ENCODE results near the gene HDAC8. TPM values are rescaled to one million over a fixed set of nuclear protein-coding genes. Genes with fewer than 3 reads are reported as not detected.
"Not testable (repeated sequence)": the region's sequence is repeated elsewhere in the genome, so short reads cannot be mapped to it uniquely, and the experiment has no call there.

The HDAC8 gene
- 27.0 and 34.3 TPM in 2 replicates for total RNA-seq (2014; rRNA removed; shearing (Covaris generic))
- polyA plus RNA-seq (2015; cell fraction: cytosol; rRNA removed) = 17.3 and 18.0 TPM in 2 replicates
- 11.0 and 14.1 TPM in 2 replicates for polyA plus RNA-seq (2015; cell fraction: nucleus; rRNA removed)

- peak; percentile 74 for DNase-seq (ENCODE audit: low read depth)
Observed at GRCh38 chrX:72572248-72573157, at the start of gene HDAC8. Gene HDAC8, minus strand, starts transcription at chrX:72572843. Its CDS starts 82 bp downstream, at chrX:72572761.

GRCh38 chrX:72621625-72622485, 49.2 kb upstream of the HDAC8 start:
- peak; percentile 62 for DNase-seq (ENCODE audit: low read depth)

- DNase-seq (ENCODE audit: low read depth) = peak; percentile 10
Observed at GRCh38 chrX:72621163-72621562, 48.5 kb upstream of the HDAC8 start.

- DNase-seq (ENCODE audit: low read depth) = peak; percentile 81
Observed at GRCh38 chrX:72620550-72621145, 48.0 kb upstream of the HDAC8 start.

- DNase-seq (ENCODE audit: low read depth) = peak; percentile 1
Observed at GRCh38 chrX:72609313-72609712, 36.7 kb upstream of the HDAC8 start.

GRCh38 chrX:72604705-72605104, 32.1 kb upstream of the HDAC8 start:
- DNase-seq (ENCODE audit: low read depth) = no peak

GRCh38 chrX:72604112-72604511, 31.5 kb upstream of the HDAC8 start:
- no peak for DNase-seq (ENCODE audit: low read depth)

- DNase-seq (ENCODE audit: low read depth) = not testable (repeated sequence)
Observed at GRCh38 chrX:72591038-72591437, 18.4 kb upstream of the HDAC8 start.

- DNase-seq (ENCODE audit: low read depth) = no peak
Observed at GRCh38 chrX:72584163-72584562, 11.5 kb upstream of the HDAC8 start.

- peak; percentile 63 for DNase-seq (ENCODE audit: low read depth)
Observed at GRCh38 chrX:72576141-72576894, 3.7 kb upstream of the HDAC8 start.

- DNase-seq (ENCODE audit: low read depth) = no peak
Observed at GRCh38 chrX:72573158-72573511, 492 bp upstream of the HDAC8 start.

- DNase-seq (ENCODE audit: low read depth) = peak; percentile 56
Observed at GRCh38 chrX:72569786-72570185, 2.9 kb downstream of the HDAC8 start.

GRCh38 chrX:72568406-72569092, 4.1 kb downstream of the HDAC8 start:
- no peak for DNase-seq (ENCODE audit: low read depth)

- no peak for DNase-seq (ENCODE audit: low read depth)
Observed at GRCh38 chrX:72566448-72566847, 6.2 kb downstream of the HDAC8 start.

GRCh38 chrX:72559655-72560054, 13.0 kb downstream of the HDAC8 start:
- DNase-seq (ENCODE audit: low read depth) = not testable (repeated sequence)

- DNase-seq (ENCODE audit: low read depth) = peak; percentile 81
Observed at GRCh38 chrX:72554448-72555140, 18.0 kb downstream of the HDAC8 start.

GRCh38 chrX:72552443-72552842, 20.2 kb downstream of the HDAC8 start:
- DNase-seq (ENCODE audit: low read depth) = not testable (repeated sequence)

- peak; percentile 15 for DNase-seq (ENCODE audit: low read depth)
Observed at GRCh38 chrX:72545990-72546389, 26.7 kb downstream of the HDAC8 start.

GRCh38 chrX:72540318-72540717, 32.3 kb downstream of the HDAC8 start:
- DNase-seq (ENCODE audit: low read depth) = no peak
